Fibroblast of the aortic adventitia (primary cell): ENCODE measurements around the gene LGI2. TPM values are rescaled to one million over a fixed set of nuclear protein-coding genes. Genes with fewer than 3 reads are reported as not detected.

Experiments
- DNase-seq: peaks from one replicate; pipeline ENCODE4 v3.0.0-alpha.2; 2010; ENCODE audit warnings: low read depth
- H3K4me3 ChIP-seq: 2 replicates; pipeline ENCODE4 v1.5.1; 2011; ENCODE audit warnings: low read depth, mild to moderate bottlenecking, control low read depth, low read length, moderate library complexity
- total RNA-seq: library from RNA; depleted of rRNA; stranded (reverse); fragments of >200 nt; gene quantifications from 2 replicates; pipeline ENCODE4 v1.2.3, GENCODE V29; 2012; ENCODE audit warnings: low replicate concordance
- TF ChIP-seq, protein P1 (sequence below): IDR thresholded peaks from 2 replicates; pipeline ENCODE4 v1.5.1; 2011; ENCODE audit warnings: mild to moderate bottlenecking, low read length, control low read depth, inconsistent platforms; ENCODE audit not compliant: insufficient read depth

The LGI2 gene
- total RNA-seq, 1 donor: 0.54 TPM

DNA sequence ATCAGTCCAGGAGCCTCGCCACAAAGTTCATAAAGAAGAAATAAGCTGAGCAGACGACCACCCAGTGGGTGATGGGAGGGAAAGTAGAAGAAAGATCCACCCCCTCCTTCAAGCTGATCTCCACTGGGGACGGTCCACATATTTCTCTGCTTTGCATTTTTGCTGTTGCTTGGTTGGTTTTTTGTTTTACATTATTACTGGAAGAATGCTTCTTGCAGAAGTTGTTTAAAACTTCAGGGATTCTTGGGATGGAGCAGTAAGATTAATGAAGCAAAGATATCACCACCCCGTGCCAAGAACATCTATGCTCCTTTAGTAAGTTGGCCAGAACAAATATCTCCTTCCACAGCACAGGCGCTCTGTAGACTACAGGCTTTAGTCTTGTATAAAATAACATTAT, 30.1 kb downstream of the LGI2 start:
- TF ChIP-seq, protein P1, sequence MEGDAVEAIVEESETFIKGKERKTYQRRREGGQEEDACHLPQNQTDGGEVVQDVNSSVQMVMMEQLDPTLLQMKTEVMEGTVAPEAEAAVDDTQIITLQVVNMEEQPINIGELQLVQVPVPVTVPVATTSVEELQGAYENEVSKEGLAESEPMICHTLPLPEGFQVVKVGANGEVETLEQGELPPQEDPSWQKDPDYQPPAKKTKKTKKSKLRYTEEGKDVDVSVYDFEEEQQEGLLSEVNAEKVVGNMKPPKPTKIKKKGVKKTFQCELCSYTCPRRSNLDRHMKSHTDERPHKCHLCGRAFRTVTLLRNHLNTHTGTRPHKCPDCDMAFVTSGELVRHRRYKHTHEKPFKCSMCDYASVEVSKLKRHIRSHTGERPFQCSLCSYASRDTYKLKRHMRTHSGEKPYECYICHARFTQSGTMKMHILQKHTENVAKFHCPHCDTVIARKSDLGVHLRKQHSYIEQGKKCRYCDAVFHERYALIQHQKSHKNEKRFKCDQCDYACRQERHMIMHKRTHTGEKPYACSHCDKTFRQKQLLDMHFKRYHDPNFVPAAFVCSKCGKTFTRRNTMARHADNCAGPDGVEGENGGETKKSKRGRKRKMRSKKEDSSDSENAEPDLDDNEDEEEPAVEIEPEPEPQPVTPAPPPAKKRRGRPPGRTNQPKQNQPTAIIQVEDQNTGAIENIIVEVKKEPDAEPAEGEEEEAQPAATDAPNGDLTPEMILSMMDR: no peak
- DNase-seq: peak; percentile 22
- no peak overlapping the region for H3K4me3 ChIP-seq

DNA sequence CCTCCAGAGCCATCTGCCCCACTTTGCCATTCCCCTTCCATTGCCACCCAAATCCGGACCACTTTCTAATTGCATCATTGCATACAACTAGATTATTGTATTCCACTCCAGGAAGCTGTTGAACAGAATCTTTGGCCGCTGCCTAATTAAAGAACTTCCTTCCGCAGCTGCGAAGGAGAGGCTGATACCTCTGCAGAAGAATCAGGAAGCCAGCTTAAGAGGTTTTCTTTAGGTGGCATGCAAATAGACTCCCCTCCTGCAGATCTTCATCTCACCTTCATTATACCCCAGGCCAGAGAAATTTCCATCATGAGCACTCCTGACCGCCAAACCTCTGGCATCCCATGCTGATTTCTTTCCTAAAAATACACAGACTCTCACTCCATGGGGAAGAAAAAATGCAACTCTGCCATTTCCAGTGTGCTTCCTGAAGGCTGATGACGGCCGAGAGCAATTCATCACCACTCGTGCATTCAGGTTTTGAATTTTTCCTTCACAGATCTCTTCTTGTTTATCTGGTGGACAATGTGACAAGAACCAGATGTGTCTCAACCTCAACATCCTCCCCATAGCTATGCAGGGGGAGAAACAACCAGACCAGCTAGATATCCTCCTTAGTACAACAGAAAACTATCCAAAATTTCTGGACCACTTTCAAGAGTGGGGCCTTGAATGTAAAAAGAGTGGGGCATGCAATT, 31.2 kb downstream of the LGI2 start:
- DNase-seq: peak; percentile 54
- H3K4me3 ChIP-seq: no peak overlapping the region
- TF ChIP-seq, protein P1: no peak

DNA sequence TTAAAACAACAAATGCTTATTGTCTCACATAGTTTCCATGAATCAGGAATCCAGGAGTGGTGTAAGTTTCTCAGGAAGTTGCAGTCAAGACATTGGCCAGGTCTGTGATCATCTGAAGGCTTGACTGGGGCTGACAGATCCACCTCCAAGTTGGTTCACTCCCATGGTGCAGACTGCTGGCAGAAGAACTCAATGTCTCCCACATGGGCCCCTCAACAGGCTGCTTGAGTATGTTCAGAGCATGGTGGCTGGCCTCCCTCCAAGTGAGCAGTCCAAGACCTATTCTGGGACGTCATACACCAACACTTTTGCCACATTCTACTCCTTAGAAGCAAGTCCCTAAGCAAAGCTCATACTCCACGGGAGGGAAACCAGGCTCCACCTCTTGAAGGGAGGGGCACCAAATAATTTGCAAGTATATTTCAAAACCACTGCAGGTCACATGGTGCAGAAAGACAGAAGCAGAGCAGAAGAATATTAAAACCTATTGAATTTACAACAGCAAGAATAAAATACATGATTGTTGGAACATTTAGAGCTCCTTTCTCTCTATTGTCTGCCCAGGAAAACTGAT, 35.3 kb downstream of the LGI2 start:
- DNase-seq: peak; percentile 44
- TF ChIP-seq, protein P1: no peak
- no peak overlapping the region for H3K4me3 ChIP-seq

DNA sequence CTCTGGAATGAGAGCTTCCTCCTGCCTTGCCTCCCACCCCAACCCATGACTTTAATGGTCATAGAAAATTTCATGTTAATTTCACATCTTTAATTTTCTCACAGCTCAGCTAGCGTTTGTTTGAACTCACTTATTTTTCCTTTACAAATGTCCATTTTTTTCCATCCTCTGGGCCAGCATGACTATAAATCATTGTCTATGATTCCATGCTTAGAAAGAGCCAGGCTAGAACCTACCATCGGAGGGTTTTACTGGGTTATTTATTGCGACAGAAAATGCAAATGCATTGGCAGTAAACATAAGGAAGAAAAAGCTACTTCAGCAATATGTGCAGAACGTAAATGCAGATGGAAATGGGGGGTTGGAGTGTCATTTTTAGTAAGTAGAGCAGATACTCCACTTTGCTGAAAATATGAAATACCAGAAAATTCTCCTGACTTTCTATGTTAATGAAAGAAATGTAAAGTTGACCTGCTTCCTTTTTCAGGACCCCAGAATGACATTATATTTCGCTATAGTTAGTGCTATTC, 37.1 kb downstream of the LGI2 start:
- TF ChIP-seq, protein P1: no peak
- no peak overlapping the region for H3K4me3 ChIP-seq
- no peak for DNase-seq

DNA sequence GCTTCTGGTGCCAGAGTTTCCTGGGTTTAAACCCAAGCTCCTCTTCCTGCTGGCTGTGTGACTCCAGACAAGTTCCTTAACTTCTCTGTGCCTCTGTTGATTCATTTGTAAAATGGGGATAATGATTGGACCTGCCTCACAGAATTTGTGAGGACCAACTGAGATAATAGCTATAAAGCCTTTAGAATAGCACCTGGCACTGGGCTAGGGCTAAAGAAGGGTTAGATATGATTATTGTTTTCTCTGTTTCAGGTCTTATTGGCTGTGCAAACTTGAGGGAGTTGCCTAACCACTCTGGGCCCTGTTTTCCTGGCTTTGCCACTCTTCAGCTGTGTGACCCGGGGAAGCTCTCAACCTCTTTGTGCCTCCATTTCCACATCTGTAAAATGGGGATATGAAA, 37.8 kb downstream of the LGI2 start:
- TF ChIP-seq, protein P1: no peak
- H3K4me3 ChIP-seq: no peak overlapping the region
- DNase-seq: no peak

DNA sequence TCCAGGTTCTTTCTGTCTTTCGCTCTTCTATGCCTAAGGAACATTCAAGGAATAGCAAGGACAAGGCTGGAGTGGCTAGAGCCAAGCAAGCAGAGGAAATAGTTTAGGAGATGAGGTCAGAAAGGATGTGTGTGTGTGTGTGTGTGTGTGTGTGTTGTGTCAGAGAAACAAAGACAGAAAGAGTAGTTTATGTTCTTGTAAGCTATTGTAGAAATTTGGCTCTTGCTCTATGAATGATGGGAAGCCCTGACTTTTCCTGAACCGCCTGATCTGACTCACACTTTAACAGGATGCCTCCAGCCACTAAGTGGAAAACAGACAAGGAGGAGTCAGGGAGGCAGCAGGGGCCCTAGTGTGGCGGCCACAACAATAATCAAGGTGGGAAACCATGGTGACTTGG, 39.7 kb downstream of the LGI2 start:
- peak; percentile 80 for DNase-seq
- TF ChIP-seq, protein P1: no peak
- H3K4me3 ChIP-seq: no peak overlapping the region

DNA sequence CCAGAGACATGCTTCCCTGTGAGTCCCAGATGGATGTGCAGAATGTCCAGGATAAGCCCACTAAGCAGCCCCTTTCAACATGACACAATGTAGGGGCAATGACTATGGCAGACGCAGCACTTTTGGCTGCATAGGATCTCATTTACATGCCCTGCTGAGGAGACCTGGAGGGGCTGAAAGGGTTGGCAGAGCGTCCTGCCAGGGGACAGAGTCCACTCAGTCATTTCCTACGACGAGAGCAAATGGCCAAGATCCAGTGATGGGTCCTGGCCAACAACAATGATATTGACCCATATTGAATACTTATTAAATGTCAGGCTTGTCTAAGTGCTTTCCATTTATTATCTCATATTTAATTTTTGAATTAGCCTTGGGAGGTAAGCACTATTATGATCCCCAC, 41.4 kb downstream of the LGI2 start:
- TF ChIP-seq, protein P1: no peak
- H3K4me3 ChIP-seq: no peak overlapping the region
- no peak for DNase-seq
